WTC11 (cell line): ENCODE data around the gene ANAPC13. TPM values are rescaled to one million over a fixed set of nuclear protein-coding genes. Genes with fewer than 3 reads are reported as not detected.

ENCODE experiments used
- ATAC-seq: fragments of 200-7000 bp; cut with Tn5 transposase; 2 replicates; pipeline ENCODE4 v1.10.0; 2021; ENCODE audit warnings: mild to moderate bottlenecking, moderate library complexity
- CTCF ChIA-PET: fragments of 300-600 bp; sonication (Branson Sonifier 250); formaldehyde crosslinking; loops from one replicate; lab custom pipeline; 2021; ENCODE audit warnings: antibody characterized with exemption; lab: Charles Lee
- POLR2A ChIA-PET: fragments of 350-600 bp; sonication (Branson Sonifier 250); formaldehyde crosslinking; loops from one replicate; lab custom pipeline; 2021; ENCODE audit warnings: antibody characterized with exemption; lab: Charles Lee
- DNase-seq: peaks from one replicate; pipeline ENCODE4 v3.0.0; 2021; ENCODE audit warnings: low spot score
- H3K27ac Mint-ChIP-seq: 2 replicates; pipeline ENCODE4 v1.8.0; 2021; ENCODE audit warnings: mixed read lengths
- H3K27me3 Mint-ChIP-seq: 2 replicates; pipeline ENCODE4 v1.8.0; 2021; ENCODE audit warnings: low read depth, mild to moderate bottlenecking, moderate library complexity, mixed read lengths
- H3K36me3 Mint-ChIP-seq: 2 replicates; pipeline ENCODE4 v1.8.0; 2021; ENCODE audit warnings: mixed read lengths
- H3K4me1 Mint-ChIP-seq: 2 replicates; pipeline ENCODE4 v1.8.0; 2022; ENCODE audit warnings: mixed read lengths
- H3K4me3 Mint-ChIP-seq: 2 replicates; pipeline ENCODE4 v1.8.0; 2021; ENCODE audit warnings: mild to moderate bottlenecking, moderate library complexity, mixed read lengths
- H3K9me3 Mint-ChIP-seq: 2 replicates; pipeline ENCODE4 v1.8.0; 2021; ENCODE audit warnings: mixed read lengths
- CBFB ChIP-seq: sonication (generic); formaldehyde crosslinking; IDR thresholded peaks from 2 replicates; pipeline ENCODE4 v1.8.1; 2022; ENCODE audit warnings: mild to moderate bottlenecking, low read depth, missing genetic modification reagents
- EMX1 ChIP-seq: fragments of 250-450 bp; sonication (Bioruptor Pico); IDR thresholded peaks from 2 replicates; pipeline ENCODE4 v1.8.0; 2021; ENCODE audit warnings: mild to moderate bottlenecking
- ETV6 ChIP-seq: sonication (generic); formaldehyde crosslinking; IDR thresholded peaks from 2 replicates; pipeline ENCODE4 v1.8.1; 2022; ENCODE audit warnings: mild to moderate bottlenecking, missing genetic modification reagents
- FOXJ3 ChIP-seq: sonication (generic); formaldehyde crosslinking; IDR thresholded peaks from 2 replicates; pipeline ENCODE4 v1.9.0; 2021; ENCODE audit warnings: missing genetic modification reagents, mild to moderate bottlenecking, borderline replicate concordance
- FOXK1 ChIP-seq: sonication (generic); formaldehyde crosslinking; IDR thresholded peaks from 2 replicates; pipeline ENCODE4 v1.8.0; 2022; ENCODE audit warnings: mild to moderate bottlenecking, moderate library complexity, missing genetic modification reagents
- FOXP1 ChIP-seq: sonication (generic); formaldehyde crosslinking; IDR thresholded peaks from 2 replicates; pipeline ENCODE4 v1.8.0; 2022; ENCODE audit warnings: missing genetic modification reagents, mild to moderate bottlenecking, moderate library complexity, borderline replicate concordance
- GABPB1 ChIP-seq: sonication (generic); formaldehyde crosslinking; IDR thresholded peaks from 2 replicates; pipeline ENCODE4 v1.8.1; 2023; ENCODE audit warnings: mild to moderate bottlenecking, missing genetic modification reagents
- HMGA2 ChIP-seq: fragments of 250-450 bp; sonication (Bioruptor Pico); IDR thresholded peaks from 2 replicates; pipeline ENCODE4 v1.4.0; 2021; ENCODE audit warnings: mild to moderate bottlenecking, moderate library complexity
- HMGXB4 ChIP-seq: sonication (generic); formaldehyde crosslinking; IDR thresholded peaks from 2 replicates; pipeline ENCODE4 v1.8.1; 2023; ENCODE audit warnings: mild to moderate bottlenecking, moderate library complexity, missing genetic modification reagents
- JAZF1 ChIP-seq: fragments of 250-450 bp; sonication (Bioruptor Pico); IDR thresholded peaks from 2 replicates; pipeline ENCODE4 v1.9.0; 2021; ENCODE audit warnings: moderate library complexity, mild to moderate bottlenecking, inconsistent platforms
- JUN ChIP-seq: sonication (generic); formaldehyde crosslinking; IDR thresholded peaks from 2 replicates; pipeline ENCODE4 v1.8.0; 2023; ENCODE audit warnings: mild to moderate bottlenecking, missing genetic modification reagents
- NR2C2 ChIP-seq: sonication (generic); formaldehyde crosslinking; IDR thresholded peaks from 2 replicates; pipeline ENCODE4 v1.8.0; 2022; ENCODE audit warnings: mild to moderate bottlenecking, missing genetic modification reagents
- NR3C1 ChIP-seq: sonication (generic); formaldehyde crosslinking; conservative IDR thresholded peaks from 2 replicates; pipeline ENCODE4 v1.8.1; 2023; ENCODE audit warnings: low read depth, mild to moderate bottlenecking, missing genetic modification reagents
- OVOL2 ChIP-seq: fragments of 250-450 bp; sonication (Bioruptor Pico); IDR thresholded peaks from 2 replicates; pipeline ENCODE4 v1.9.0; 2021; ENCODE audit warnings: mild to moderate bottlenecking, borderline replicate concordance
- PRDM15 ChIP-seq: sonication (generic); formaldehyde crosslinking; IDR thresholded peaks from 2 replicates; pipeline ENCODE4 v1.8.0; 2022; ENCODE audit warnings: missing genetic modification reagents
- PREB ChIP-seq: sonication (generic); formaldehyde crosslinking; IDR thresholded peaks from 2 replicates; pipeline ENCODE4 v1.8.1; 2022; ENCODE audit warnings: mild to moderate bottlenecking, missing genetic modification reagents, moderate library complexity, borderline replicate concordance
- SMAD3 ChIP-seq: sonication (generic); formaldehyde crosslinking; IDR thresholded peaks from 2 replicates; pipeline ENCODE4 v1.8.0; 2022; ENCODE audit warnings: missing genetic modification reagents, mild to moderate bottlenecking, borderline replicate concordance
- SOX15 ChIP-seq: fragments of 250-450 bp; sonication (Bioruptor Pico); IDR thresholded peaks from 2 replicates; pipeline ENCODE4 v1.9.0; 2021; ENCODE audit warnings: mild to moderate bottlenecking
- TEAD1 ChIP-seq: sonication (generic); formaldehyde crosslinking; IDR thresholded peaks from 2 replicates; pipeline ENCODE4 v1.8.0; 2022; ENCODE audit warnings: mild to moderate bottlenecking, missing genetic modification reagents
- TEAD4 ChIP-seq: sonication (generic); formaldehyde crosslinking; IDR thresholded peaks from 2 replicates; pipeline ENCODE4 v1.8.0; 2022; ENCODE audit warnings: mild to moderate bottlenecking, missing genetic modification reagents
- ZNF138 ChIP-seq: sonication (generic); formaldehyde crosslinking; conservative IDR thresholded peaks from 2 replicates; pipeline ENCODE4 v1.8.1; 2022; ENCODE audit warnings: mild to moderate bottlenecking, moderate library complexity, missing genetic modification reagents
- ZNF219 ChIP-seq: sonication (generic); formaldehyde crosslinking; IDR thresholded peaks from 2 replicates; pipeline ENCODE4 v1.8.0; 2023; ENCODE audit warnings: missing genetic modification reagents, mild to moderate bottlenecking, borderline replicate concordance
- ZNF232 ChIP-seq: sonication (generic); formaldehyde crosslinking; IDR thresholded peaks from 2 replicates; pipeline ENCODE4 v1.8.0; 2022; ENCODE audit warnings: mild to moderate bottlenecking, missing genetic modification reagents
- total RNA-seq: library from RNA; stranded (reverse); gene quantifications from 3 replicates; pipeline ENCODE4 v1.2.3, GENCODE V29; 2021
- TF ChIP-seq, protein P1 (sequence below): sonication (generic); formaldehyde crosslinking; IDR thresholded peaks from 2 replicates; pipeline ENCODE4 v1.8.1; 2022; ENCODE audit warnings: low read depth, mild to moderate bottlenecking, moderate library complexity, missing genetic modification reagents, borderline replicate concordance
- TF ChIP-seq, protein P2 (sequence below): sonication (generic); formaldehyde crosslinking; IDR thresholded peaks from 2 replicates; pipeline ENCODE4 v1.8.1; 2023; ENCODE audit warnings: mild to moderate bottlenecking, missing genetic modification reagents

Gene ANAPC13
- total RNA-seq, 1 experiment from 2014 or later, result 29.7 TPM

GRCh38 chr3:134458406-134458945 is 27.3 kb downstream of the ANAPC13 start:
- peaks cover 3% of the 10 kb centered on the region for H3K27me3 Mint-ChIP-seq
- DNase-seq (no peak), ATAC-seq (no peak)
- H3K4me3 Mint-ChIP-seq, result no peak overlapping the region
- no peak overlapping the region for H3K27ac Mint-ChIP-seq
- ChIA-PET POLR2A (interaction anchor here (0.9 kb wide), 1 partner anchor 84 kb away, joined by 4 read pairs; the partner anchor contains the start of gene AMOTL2), CTCF (interaction anchor here (0.9 kb wide), 1 partner anchor 150 kb away, joined by 3 read pairs; no protein-coding TSS in a partner anchor)
- TF ChIP-seq TEAD4 (no peak), PRDM15 (no peak), CBFB (CRISPR knock-in tag) (no peak), ETV6 (no peak), HMGXB4 (CRISPR knock-in tag) (no peak), FOXJ3 (CRISPR knock-in tag) (no peak), JAZF1 (no peak), ZNF219 (no peak), ZNF232 (CRISPR knock-in tag) (no peak), SOX15 (CRISPR knock-in tag) (no peak), NR2C2 (no peak), FOXK1 (CRISPR knock-in tag) (no peak)
- TF ChIP-seq, protein P1, sequence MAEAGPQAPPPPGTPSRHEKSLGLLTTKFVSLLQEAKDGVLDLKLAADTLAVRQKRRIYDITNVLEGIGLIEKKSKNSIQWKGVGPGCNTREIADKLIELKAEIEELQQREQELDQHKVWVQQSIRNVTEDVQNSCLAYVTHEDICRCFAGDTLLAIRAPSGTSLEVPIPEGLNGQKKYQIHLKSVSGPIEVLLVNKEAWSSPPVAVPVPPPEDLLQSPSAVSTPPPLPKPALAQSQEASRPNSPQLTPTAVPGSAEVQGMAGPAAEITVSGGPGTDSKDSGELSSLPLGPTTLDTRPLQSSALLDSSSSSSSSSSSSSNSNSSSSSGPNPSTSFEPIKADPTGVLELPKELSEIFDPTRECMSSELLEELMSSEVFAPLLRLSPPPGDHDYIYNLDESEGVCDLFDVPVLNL, result no peak
- no peaks in the 10 kb centered on the region for H3K9me3 Mint-ChIP-seq
- no peaks in the 10 kb centered on the region for H3K36me3 Mint-ChIP-seq
- peaks cover 22% of the 10 kb centered on the region for H3K4me1 Mint-ChIP-seq

DNA sequence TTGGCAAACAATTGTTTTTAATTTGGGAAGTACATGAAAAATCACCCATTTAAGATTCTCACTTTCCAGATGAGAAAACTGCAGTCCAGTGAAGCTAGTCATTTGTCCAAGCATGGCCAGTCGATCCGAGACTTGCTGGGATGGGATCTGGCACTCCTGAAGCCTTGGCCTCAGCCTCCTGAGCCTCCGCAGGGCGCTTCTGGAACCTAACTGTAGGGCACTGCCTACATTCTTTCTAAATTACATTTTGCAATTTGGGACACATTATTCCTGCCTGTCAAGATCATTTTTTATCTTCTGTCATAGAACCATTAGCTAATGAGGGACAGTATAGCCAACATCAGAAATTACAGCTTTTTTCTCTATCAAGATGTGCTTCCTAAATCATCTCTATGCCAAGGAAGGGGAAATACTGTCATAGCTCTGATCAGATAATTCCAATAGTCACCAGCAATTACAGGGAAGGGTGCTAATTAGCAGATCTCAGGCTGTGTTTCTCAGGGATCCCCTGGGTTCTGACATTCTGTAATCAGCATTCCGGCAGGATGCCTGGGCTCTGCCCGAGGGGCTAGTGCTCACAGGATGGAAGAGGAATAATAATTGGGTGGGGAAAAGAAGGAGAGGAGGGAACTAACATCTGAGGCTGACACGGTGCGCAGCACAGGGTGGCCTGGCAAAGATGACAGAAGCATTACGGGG is 28.3 kb downstream of the ANAPC13 start:
- Mint-ChIP-seq H3K4me3 (no peak overlapping the region), H3K36me3 (no peaks in the 10 kb centered on the region), H3K27ac (no peak overlapping the region), H3K27me3 (peaks cover 11% of the 10 kb centered on the region), H3K9me3 (no peaks in the 10 kb centered on the region), H3K4me1 (peaks cover 19% of the 10 kb centered on the region)
- POLR2A ChIA-PET, result no interaction called here
- CTCF ChIA-PET, result interaction anchor here (1.4 to 1.8 kb wide), 2 partner anchors 16 to 90 kb away, joined by 3 to 6 read pairs; no protein-coding TSS in a partner anchor
- no peak for ATAC-seq
- DNase-seq, result no peak
- TF ChIP-seq HMGA2 (CRISPR knock-in tag), result no peak
- TF ChIP-seq, protein P2, sequence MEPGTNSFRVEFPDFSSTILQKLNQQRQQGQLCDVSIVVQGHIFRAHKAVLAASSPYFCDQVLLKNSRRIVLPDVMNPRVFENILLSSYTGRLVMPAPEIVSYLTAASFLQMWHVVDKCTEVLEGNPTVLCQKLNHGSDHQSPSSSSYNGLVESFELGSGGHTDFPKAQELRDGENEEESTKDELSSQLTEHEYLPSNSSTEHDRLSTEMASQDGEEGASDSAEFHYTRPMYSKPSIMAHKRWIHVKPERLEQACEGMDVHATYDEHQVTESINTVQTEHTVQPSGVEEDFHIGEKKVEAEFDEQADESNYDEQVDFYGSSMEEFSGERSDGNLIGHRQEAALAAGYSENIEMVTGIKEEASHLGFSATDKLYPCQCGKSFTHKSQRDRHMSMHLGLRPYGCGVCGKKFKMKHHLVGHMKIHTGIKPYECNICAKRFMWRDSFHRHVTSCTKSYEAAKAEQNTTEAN (CRISPR knock-in tag), result no peak
- no peak for TF ChIP-seq NR3C1 (CRISPR knock-in tag)
- no peak for TF ChIP-seq SOX15 (CRISPR knock-in tag)
- no peak for TF ChIP-seq OVOL2 (CRISPR knock-in tag)
- TF ChIP-seq TEAD1, result no peak
- no peak for TF ChIP-seq PREB (CRISPR knock-in tag)
- TF ChIP-seq SMAD3 (CRISPR knock-in tag), result no peak
- no peak for TF ChIP-seq JUN (CRISPR knock-in tag)
- TF ChIP-seq ZNF138, result no peak
- TF ChIP-seq NR2C2, result no peak
- no peak for TF ChIP-seq EMX1 (CRISPR knock-in tag)
- TF ChIP-seq GABPB1 (CRISPR knock-in tag), result no peak
- TF ChIP-seq FOXP1 (CRISPR knock-in tag), result no peak
